Small intestine (tissue), 7 donors: ENCODE data around the gene TRIM71. TPM values are rescaled to one million over a fixed set of nuclear protein-coding genes. Genes with fewer than 3 reads are reported as not detected.

ENCODE experiments used
- DNase-seq, 2 donors: peaks; one replicate each; pipeline versions ENCODE4 v3.0.0 to v3.0.0-alpha.2; 2013
- FAIRE-seq: peaks from 2 replicates; lab custom pipeline; 2012; peaks lifted over from hg19 to GRCh38; lab: Jason Lieb, UNC
- H3K27ac ChIP-seq, 3 donors: one replicate each; pipeline ENCODE4 v1.5.1; 2013; ENCODE audit warnings: low read length in 2 of 3, mild to moderate bottlenecking in 2 of 3, control low read depth in 1 of 3, inconsistent platforms in 1 of 3, low read depth in 1 of 3, moderate library complexity in 1 of 3
- H3K27me3 ChIP-seq, 3 donors: one replicate each; pipeline ENCODE4 v1.6.1; 2013; ENCODE audit warnings: low read length in 3 of 3, inconsistent platforms in 1 of 3; ENCODE audit not compliant: control insufficient read depth in 3 of 3, insufficient read depth in 3 of 3
- H3K36me3 ChIP-seq, 3 donors: one replicate each; pipeline ENCODE4 v1.6.1; 2013; ENCODE audit warnings: low read length in 3 of 3, inconsistent platforms in 1 of 3, low read depth in 1 of 3, mild to moderate bottlenecking in 1 of 3, moderate library complexity in 1 of 3; ENCODE audit not compliant: control insufficient read depth in 3 of 3, insufficient read depth in 2 of 3
- H3K4me1 ChIP-seq, 3 donors: one replicate each; pipeline ENCODE4 v1.6.1; 2013; ENCODE audit warnings: low read length in 2 of 3, inconsistent platforms in 1 of 3, low read depth in 1 of 3, mild to moderate bottlenecking in 1 of 3, moderate library complexity in 1 of 3; ENCODE audit not compliant: control insufficient read depth in 3 of 3, insufficient read depth in 2 of 3
- H3K4me3 ChIP-seq, 3 donors: one replicate each; pipeline ENCODE4 v1.5.1; 2013; ENCODE audit warnings: low read length in 3 of 3, control low read depth in 1 of 3, inconsistent platforms in 1 of 3, low read depth in 1 of 3, mild to moderate bottlenecking in 1 of 3, moderate library complexity in 1 of 3
- H3K9me3 ChIP-seq, 2 donors: one replicate each; pipeline ENCODE4 v1.6.1; 2013; ENCODE audit warnings: low read depth in 1 of 2, low read length in 1 of 2; ENCODE audit not compliant: control insufficient read depth in 2 of 2, insufficient read depth in 1 of 2
- WGBS, 3 donors: extraction: QIAGEN DNeasy Blood & Tissue Kit; methylation state at CpG; one replicate each; pipeline ENCODE4 v1.1.7; 2013; 5-methylcytosine and 5-hydroxymethylcytosine counted together
- polyA plus RNA-seq, 4 donors: library from polyadenylated mRNA; stranded (reverse) in 3 of 4; unstranded in 1 of 4; fragments of 200-250 nt in 3 of 4; fragments of 120-200 nt in 1 of 4; gene quantifications; one replicate each; pipeline versions ENCODE4 v1.2.1 to v1.2.3, GENCODE V29; 2013
- donor health status: healthy with polysubstance abuse.
- donor health status: control.
- donor health status: control.
- donor health status: Bipolar disorder and iron deficiency.
- donor health status: healthy.

TRIM71 gene
- polyA plus RNA-seq, 4 donors, result 0.01 to 10.0 TPM; not detected in 2

- no peak overlapping the region for H3K4me3 ChIP-seq
- FAIRE-seq, result no peak
- H3K27me3 ChIP-seq, result no peaks in the 10 kb centered on the region
- no peak for DNase-seq
- no peak overlapping the region for H3K27ac ChIP-seq
- peaks cover 0 to 8% (median 0%) of the 10 kb centered on the region in 3 donors for H3K4me1 ChIP-seq
- H3K9me3 ChIP-seq, result no peaks in the 10 kb centered on the region
- 79 to 88% (median 80%) methylated on average over 6 of the region's 6 CpGs for WGBS, 3 donors
- H3K36me3 ChIP-seq, result no peaks in the 10 kb centered on the region
These were observed 40.1 kb downstream of the TRIM71 start for GRCh38 chr3:32857921-32858320.

DNA sequence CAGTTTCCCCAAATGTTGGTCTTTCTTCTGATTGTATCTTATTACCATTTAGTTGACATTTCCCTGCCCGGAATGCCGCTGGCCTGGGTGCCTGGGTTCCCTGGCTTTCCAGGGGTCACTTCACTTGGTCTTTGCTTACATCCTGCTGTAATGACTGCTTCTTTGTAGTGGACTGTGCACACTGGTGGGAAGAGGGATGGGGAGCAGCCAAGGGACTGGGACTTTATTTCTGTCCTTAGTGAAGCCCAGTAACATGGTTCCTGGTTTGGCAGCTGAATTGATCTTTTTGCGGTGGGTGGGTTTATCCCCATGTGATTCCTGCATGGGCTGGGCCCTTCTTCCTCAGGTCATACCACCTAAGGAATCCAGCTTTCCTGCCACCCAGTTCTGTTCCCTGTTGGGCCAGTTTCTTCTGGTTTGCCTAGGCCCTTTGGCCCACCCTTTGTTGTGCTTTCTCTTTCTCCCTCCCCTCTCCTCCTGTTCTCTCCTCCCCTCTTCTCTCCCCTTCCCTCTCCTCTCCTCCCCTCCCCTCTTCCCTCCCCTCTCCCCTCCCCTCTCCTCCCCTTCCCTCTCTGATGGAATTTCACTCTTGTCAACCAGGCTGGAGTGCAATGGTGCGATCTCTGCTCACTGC lies 41.9 kb downstream of the TRIM71 start:
- no peak overlapping the region for H3K4me3 ChIP-seq
- no peak overlapping the region for H3K27ac ChIP-seq
- FAIRE-seq (no peak), DNase-seq (no peak)
- 93 to 95% (median 95%) methylated on average over 4 of the region's 4 CpGs for WGBS, 3 donors
- H3K9me3 ChIP-seq, result no peaks in the 10 kb centered on the region
- peaks cover 0 to 8% (median 0%) of the 10 kb centered on the region in 3 donors for H3K4me1 ChIP-seq
- no peaks in the 10 kb centered on the region for H3K27me3 ChIP-seq
- no peaks in the 10 kb centered on the region for H3K36me3 ChIP-seq

DNA sequence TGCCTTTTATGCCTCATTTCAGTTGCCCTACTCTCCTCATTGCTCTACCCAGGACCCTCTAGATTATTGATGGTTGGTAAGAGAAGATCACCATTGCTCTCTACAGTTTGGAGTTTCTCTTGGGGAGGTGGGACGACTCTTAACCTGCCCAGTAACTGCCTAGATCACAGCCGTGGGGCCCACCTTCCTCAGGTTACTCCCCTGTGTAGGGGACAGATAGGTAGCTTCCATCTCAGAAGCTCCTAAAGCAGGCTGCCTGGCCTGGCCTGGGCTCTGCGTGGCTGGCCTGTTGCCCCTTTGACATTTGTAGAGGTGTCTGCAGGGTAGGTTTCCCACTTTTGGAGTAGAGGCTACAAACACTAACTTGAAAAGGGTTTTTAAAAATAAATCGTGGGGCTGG lies 42.7 kb downstream of the TRIM71 start:
- H3K9me3 ChIP-seq, result no peaks in the 10 kb centered on the region
- no peaks in the 10 kb centered on the region for H3K27me3 ChIP-seq
- H3K27ac ChIP-seq, result no peak overlapping the region
- no peaks in the 10 kb centered on the region for H3K36me3 ChIP-seq
- no peak for FAIRE-seq
- H3K4me1 ChIP-seq, result peaks cover 0 to 8% (median 0%) of the 10 kb centered on the region in 3 donors
- WGBS, 3 donors, result 86 to 95% (median 90%) methylated on average over 4 of the region's 4 CpGs
- DNase-seq, result no peak
- H3K4me3 ChIP-seq, result no peak overlapping the region

GRCh38 chr3:32861681-32862080 lies 43.9 kb downstream of the TRIM71 start:
- Histone ChIP-seq H3K4me3 (no peak overlapping the region), H3K9me3 (no peaks in the 10 kb centered on the region), H3K36me3 (no peaks in the 10 kb centered on the region), H3K4me1 (peaks cover 0 to 5% (median 0%) of the 10 kb centered on the region in 3 donors), H3K27me3 (no peaks in the 10 kb centered on the region), H3K27ac (no peak overlapping the region)
- DNase-seq (no peak), FAIRE-seq (no peak)
- 73 to 80% (median 79%) methylated on average over 5 of the region's 5 CpGs for WGBS, 3 donors

GRCh38 chr3:32862247-32862935 lies 44.6 kb downstream of the TRIM71 start:
- no peak overlapping the region for H3K27ac ChIP-seq
- FAIRE-seq (no peak), DNase-seq (no peak)
- 72 to 92% (median 84%) methylated on average over 11 of the region's 11 CpGs for WGBS, 3 donors
- no peak overlapping the region for H3K4me3 ChIP-seq
- no peaks in the 10 kb centered on the region for H3K36me3 ChIP-seq
- H3K4me1 ChIP-seq, result no peaks in the 10 kb centered on the region
- no peaks in the 10 kb centered on the region for H3K27me3 ChIP-seq
- H3K9me3 ChIP-seq, result no peaks in the 10 kb centered on the region

GRCh38 chr3:32862936-32863487 lies 45.2 kb downstream of the TRIM71 start:
- DNase-seq (no peak), FAIRE-seq (no peak)
- Histone ChIP-seq H3K4me3 (no peak overlapping the region), H3K36me3 (no peaks in the 10 kb centered on the region), H3K27me3 (no peaks in the 10 kb centered on the region), H3K9me3 (no peaks in the 10 kb centered on the region), H3K4me1 (no peaks in the 10 kb centered on the region), H3K27ac (no peak overlapping the region)
- 91 to 94% (median 91%) methylated on average over 5 of the region's 5 CpGs for WGBS, 3 donors

- FAIRE-seq (no peak), DNase-seq (no peak)
- Histone ChIP-seq H3K4me1 (no peaks in the 10 kb centered on the region), H3K9me3 (no peaks in the 10 kb centered on the region), H3K27me3 (no peaks in the 10 kb centered on the region), H3K27ac (no peak overlapping the region), H3K36me3 (no peaks in the 10 kb centered on the region), H3K4me3 (no peak overlapping the region)
- 27 to 54% (median 28%) methylated on average over 6 of the region's 6 CpGs for WGBS, 3 donors
These were observed 47.6 kb downstream of the TRIM71 start for GRCh38 chr3:32865383-32865782.

- no peak for DNase-seq
- no peaks in the 10 kb centered on the region for H3K36me3 ChIP-seq
- WGBS, 3 donors, result 94 to 97% (median 96%) methylated on average over 5 of the region's 5 CpGs
- H3K4me3 ChIP-seq, result no peak overlapping the region
- no peak for FAIRE-seq
- H3K4me1 ChIP-seq, result no peaks in the 10 kb centered on the region
- no peak overlapping the region for H3K27ac ChIP-seq
- no peaks in the 10 kb centered on the region for H3K9me3 ChIP-seq
- H3K27me3 ChIP-seq, result no peaks in the 10 kb centered on the region
These were observed 48.7 kb downstream of the TRIM71 start for GRCh38 chr3:32866533-32866932.
